ENCODE results near the gene CYP2S1.

GRCh38 chr19:41175801-41176777 is 16.9 kb upstream of the CYP2S1 start:
- TF ChIP-seq CTCF (IDR thresholded peaks at IDR 0.05; ENCODE audit: low read depth, low read length) (no peak), EZH2phosphoT487 (IDR thresholded peaks at IDR 0.05; ENCODE audit: low read depth) (no peak)

Measured in OCI-LY3 (cell line).